Measurements from ENCODE around the gene DOCK9.

GRCh38 chr13:98837896-98838295 lies 140.0 kb downstream of the DOCK9 start:
- TF ChIP-seq, protein P1, sequence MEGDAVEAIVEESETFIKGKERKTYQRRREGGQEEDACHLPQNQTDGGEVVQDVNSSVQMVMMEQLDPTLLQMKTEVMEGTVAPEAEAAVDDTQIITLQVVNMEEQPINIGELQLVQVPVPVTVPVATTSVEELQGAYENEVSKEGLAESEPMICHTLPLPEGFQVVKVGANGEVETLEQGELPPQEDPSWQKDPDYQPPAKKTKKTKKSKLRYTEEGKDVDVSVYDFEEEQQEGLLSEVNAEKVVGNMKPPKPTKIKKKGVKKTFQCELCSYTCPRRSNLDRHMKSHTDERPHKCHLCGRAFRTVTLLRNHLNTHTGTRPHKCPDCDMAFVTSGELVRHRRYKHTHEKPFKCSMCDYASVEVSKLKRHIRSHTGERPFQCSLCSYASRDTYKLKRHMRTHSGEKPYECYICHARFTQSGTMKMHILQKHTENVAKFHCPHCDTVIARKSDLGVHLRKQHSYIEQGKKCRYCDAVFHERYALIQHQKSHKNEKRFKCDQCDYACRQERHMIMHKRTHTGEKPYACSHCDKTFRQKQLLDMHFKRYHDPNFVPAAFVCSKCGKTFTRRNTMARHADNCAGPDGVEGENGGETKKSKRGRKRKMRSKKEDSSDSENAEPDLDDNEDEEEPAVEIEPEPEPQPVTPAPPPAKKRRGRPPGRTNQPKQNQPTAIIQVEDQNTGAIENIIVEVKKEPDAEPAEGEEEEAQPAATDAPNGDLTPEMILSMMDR (conservative IDR thresholded peaks at IDR 0.05; ENCODE audit: low read depth, low read length): no peak
- TF ChIP-seq EZH2 (IDR thresholded peaks at IDR 0.05; ENCODE audit: borderline replicate concordance, low read depth, low read length, poor library complexity, severe bottlenecking): no peak

All from A673 (cell line).